SJSA1 (cell line): ENCODE results near the gene TNFAIP8L3. TPM values are rescaled to one million over a fixed set of nuclear protein-coding genes. Genes with fewer than 3 reads are reported as not detected.

ENCODE experiments used
- DNase-seq, 2 experiments: peaks; one replicate each; pipeline ENCODE4 v3.0.0-alpha.2; 2015 to 2020; ENCODE audit warnings: low spot score in 2 of 2, low read depth in 1 of 2
- H3K27ac ChIP-seq: fragments of 250-450 bp; sonication (Bioruptor Pico); 2 replicates; pipeline ENCODE4 v1.5.1; 2020; ENCODE audit warnings: mild to moderate bottlenecking, moderate library complexity
- H3K27me3 ChIP-seq: fragments of 250-450 bp; sonication (Bioruptor Pico); replicated peaks from 2 replicates; pipeline ENCODE4 v1.5.1; 2020; ENCODE audit warnings: mild to moderate bottlenecking, moderate library complexity
- H3K36me3 ChIP-seq: fragments of 250-450 bp; sonication (Bioruptor Pico); 2 replicates; pipeline ENCODE4 v1.5.1; 2020; ENCODE audit warnings: mild to moderate bottlenecking
- H3K4me1 ChIP-seq: fragments of 250-450 bp; sonication (Bioruptor Pico); replicated peaks from 2 replicates; pipeline ENCODE4 v1.6.1; 2021; ENCODE audit warnings: mild to moderate bottlenecking
- H3K4me3 ChIP-seq: fragments of 250-450 bp; sonication (Bioruptor Pico); 2 replicates; pipeline ENCODE4 v1.5.1; 2020; ENCODE audit warnings: mild to moderate bottlenecking
- H3K9me3 ChIP-seq: fragments of 250-450 bp; sonication (Bioruptor Pico); replicated peaks from 2 replicates; pipeline ENCODE4 v1.5.1; 2020; ENCODE audit warnings: mild to moderate bottlenecking
- total RNA-seq: library from RNA; depleted of rRNA; stranded (reverse); fragments of >200 nt; shearing (Covaris generic); gene quantifications from 2 replicates; pipeline ENCODE4 v1.2.3, GENCODE V29; 2014

TNFAIP8L3 gene
- total RNA-seq, 1 experiment from 2014 or later, result not detected

GRCh38 chr15:51106481-51106880 lies 11.8 kb upstream of the TNFAIP8L3 start:
- Histone ChIP-seq H3K4me3 (no peak overlapping the region), H3K36me3 (no peaks in the 10 kb centered on the region), H3K9me3 (no peaks in the 10 kb centered on the region), H3K4me1 (no peaks in the 10 kb centered on the region), H3K27ac (no peak overlapping the region), H3K27me3 (no peaks in the 10 kb centered on the region)
- DNase-seq, result no peak

DNA sequence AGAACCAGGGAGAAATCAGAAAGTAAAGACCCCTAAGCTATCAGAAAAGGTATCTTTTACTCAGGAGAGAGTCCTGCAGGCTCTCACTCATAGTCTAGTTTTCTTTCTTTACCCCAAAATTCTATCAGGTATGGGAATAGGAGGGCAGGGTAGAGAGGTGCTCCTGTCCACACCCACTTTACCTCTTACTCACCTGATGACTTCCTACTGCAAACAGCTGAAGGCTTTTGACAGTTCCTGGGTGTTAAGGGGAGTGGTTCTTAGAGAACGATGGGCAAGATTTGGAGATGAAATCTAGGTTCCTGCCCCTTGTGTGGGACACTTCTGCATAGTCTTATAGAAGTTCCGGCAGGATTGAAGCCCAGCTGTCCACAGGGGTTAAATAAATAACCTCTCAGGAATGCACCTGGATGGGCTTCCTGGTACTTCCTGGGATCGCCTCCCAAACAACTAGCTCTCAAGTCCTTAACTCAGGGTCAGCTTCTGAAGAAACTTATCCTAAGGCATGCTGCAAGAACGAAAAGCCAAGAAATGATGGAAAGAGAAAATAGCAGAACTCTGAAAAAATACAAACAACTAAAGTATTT lies 10.8 kb upstream of the TNFAIP8L3 start:
- DNase-seq, result no peak
- H3K4me3 ChIP-seq, result no peak overlapping the region
- no peaks in the 10 kb centered on the region for H3K4me1 ChIP-seq
- H3K9me3 ChIP-seq, result no peaks in the 10 kb centered on the region
- no peaks in the 10 kb centered on the region for H3K27me3 ChIP-seq
- no peak overlapping the region for H3K27ac ChIP-seq
- H3K36me3 ChIP-seq, result no peaks in the 10 kb centered on the region

DNA sequence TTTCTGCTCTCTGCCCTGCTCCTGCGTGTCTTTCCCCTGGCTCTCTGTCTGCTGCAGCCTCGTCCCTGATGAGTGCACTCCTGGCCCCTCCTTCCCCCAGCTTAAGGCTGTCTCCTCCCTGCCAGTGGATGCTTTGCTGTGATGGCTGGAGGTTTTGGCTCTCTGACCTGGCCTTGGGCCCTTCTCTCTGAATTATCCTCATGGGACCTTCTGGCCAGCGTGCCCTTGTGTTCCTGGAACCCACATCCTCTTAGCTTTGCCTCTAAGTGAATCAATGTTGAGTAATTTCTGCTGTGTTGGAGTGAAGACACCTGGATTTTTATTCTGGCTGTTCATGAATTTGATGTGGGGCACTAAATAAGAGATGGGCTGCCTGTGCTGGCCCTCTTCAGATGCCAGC lies 9.8 kb upstream of the TNFAIP8L3 start:
- no peak overlapping the region for H3K4me3 ChIP-seq
- H3K27ac ChIP-seq, result no peak overlapping the region
- no peaks in the 10 kb centered on the region for H3K9me3 ChIP-seq
- no peaks in the 10 kb centered on the region for H3K4me1 ChIP-seq
- H3K27me3 ChIP-seq, result no peaks in the 10 kb centered on the region
- no peaks in the 10 kb centered on the region for H3K36me3 ChIP-seq
- DNase-seq, result no peak

DNA sequence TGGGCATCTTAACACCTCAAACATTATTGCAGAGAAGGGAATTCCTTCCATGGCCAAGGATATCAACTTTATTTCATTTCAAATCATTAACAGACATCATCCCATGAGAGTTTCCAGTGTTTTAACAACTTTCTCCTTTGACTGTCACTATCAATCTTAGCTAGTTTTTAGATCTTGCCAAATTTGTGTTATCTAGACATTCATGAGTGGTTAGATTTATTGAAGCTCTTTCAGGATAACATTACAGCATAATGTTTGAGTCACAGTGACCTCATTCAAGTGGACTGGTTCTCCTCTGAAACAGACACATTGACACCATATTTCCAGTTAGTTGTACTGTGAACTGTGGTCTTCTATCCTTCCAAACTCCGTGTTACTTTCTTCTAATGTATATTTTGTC lies 8.6 kb upstream of the TNFAIP8L3 start:
- Histone ChIP-seq H3K27me3 (0 out of 2 replicates have a peak, but pooled peaks cover 5% of the 10 kb centered on the region), H3K4me3 (no peak overlapping the region), H3K36me3 (no peaks in the 10 kb centered on the region), H3K9me3 (no peaks in the 10 kb centered on the region), H3K27ac (no peak overlapping the region), H3K4me1 (no peaks in the 10 kb centered on the region)
- no peak for DNase-seq

GRCh38 chr15:51100785-51101489 lies 6.2 kb upstream of the TNFAIP8L3 start:
- Histone ChIP-seq H3K4me3 (no peak overlapping the region), H3K9me3 (no peaks in the 10 kb centered on the region), H3K27ac (no peak overlapping the region), H3K36me3 (no peaks in the 10 kb centered on the region), H3K4me1 (0 out of 2 replicates have a peak, but pooled peaks cover 3% of the 10 kb centered on the region), H3K27me3 (peaks cover 10% of the 10 kb centered on the region)
- DNase-seq, result no peak

- H3K27me3 ChIP-seq, result peaks cover 20% of the 10 kb centered on the region
- no peaks in the 10 kb centered on the region for H3K9me3 ChIP-seq
- peaks cover 6% of the 10 kb centered on the region for H3K4me1 ChIP-seq
- H3K27ac ChIP-seq, result no peak overlapping the region
- H3K36me3 ChIP-seq, result no peaks in the 10 kb centered on the region
- DNase-seq, result no peak
- H3K4me3 ChIP-seq, result no peak overlapping the region
Measured at GRCh38 chr15:51099185-51099584, 4.5 kb upstream of the TNFAIP8L3 start.

- peaks cover 29% of the 10 kb centered on the region for H3K27me3 ChIP-seq
- no peaks in the 10 kb centered on the region for H3K9me3 ChIP-seq
- peaks cover 10% of the 10 kb centered on the region for H3K4me1 ChIP-seq
- no peak overlapping the region for H3K4me3 ChIP-seq
- H3K36me3 ChIP-seq, result no peaks in the 10 kb centered on the region
- H3K27ac ChIP-seq, result no peak overlapping the region
- DNase-seq, result no peak
Measured at GRCh38 chr15:51098331-51098619, 3.6 kb upstream of the TNFAIP8L3 start.

DNA sequence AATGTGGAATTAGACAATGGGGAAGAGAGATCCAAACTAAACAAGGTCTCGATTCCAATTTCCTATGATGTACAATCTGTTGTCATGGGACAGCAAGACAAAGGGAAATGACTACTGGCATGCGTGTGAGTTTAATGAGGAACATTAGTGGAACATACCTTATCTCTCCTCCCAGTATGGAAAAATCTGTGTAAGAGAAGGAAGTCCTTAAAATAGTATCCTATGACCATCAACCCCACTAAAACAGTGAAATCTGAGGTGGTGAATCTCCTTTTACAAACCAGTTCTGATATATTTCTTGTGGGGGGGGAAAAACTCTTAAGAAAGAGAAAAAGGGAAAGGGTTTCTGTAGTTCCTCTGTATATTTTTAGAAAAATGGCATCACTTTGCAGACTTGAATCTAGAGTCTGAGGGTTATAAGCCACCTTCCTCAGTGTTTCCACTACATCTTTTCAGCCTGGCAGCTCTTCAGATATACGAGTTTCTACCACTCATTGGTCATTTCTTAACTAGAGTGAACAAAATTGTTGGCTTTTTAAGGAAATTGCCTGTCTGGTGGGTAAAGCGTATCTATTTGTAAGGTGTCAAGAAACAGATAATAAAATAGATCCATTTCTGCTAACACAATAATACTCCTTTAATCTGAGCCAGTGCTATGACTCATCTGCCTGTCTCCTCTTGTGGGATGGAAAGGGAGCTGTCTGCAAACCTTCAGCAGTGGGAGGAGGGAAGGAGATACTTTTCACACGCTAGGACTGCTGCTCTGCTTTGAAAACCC lies 3.0 kb upstream of the TNFAIP8L3 start:
- Histone ChIP-seq H3K36me3 (no peaks in the 10 kb centered on the region), H3K9me3 (no peaks in the 10 kb centered on the region), H3K4me1 (peaks cover 10% of the 10 kb centered on the region), H3K27me3 (peaks cover 35% of the 10 kb centered on the region), H3K4me3 (no peak overlapping the region), H3K27ac (no peak overlapping the region)
- DNase-seq, result peak in 1 of 2 experiments; percentile 15

DNA sequence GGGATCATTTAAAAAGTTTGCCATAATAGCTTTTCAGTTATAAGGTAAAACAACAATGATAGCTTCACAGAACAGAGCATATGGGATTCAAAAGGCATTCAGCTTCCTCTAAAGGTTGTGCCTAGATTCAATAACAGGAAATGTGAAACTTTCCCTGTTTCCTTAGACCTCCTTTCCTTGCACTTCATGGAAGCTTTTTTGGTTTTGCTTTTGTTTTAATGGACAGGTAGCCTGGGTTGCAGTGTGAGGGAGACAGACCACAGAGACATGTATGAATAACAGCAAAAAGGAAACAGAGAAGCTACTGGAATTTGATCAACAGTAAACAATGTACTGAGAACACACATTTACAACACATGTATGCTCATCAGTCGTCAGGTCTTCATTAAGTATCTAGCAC lies 2.3 kb upstream of the TNFAIP8L3 start:
- H3K4me1 ChIP-seq, result peaks cover 10% of the 10 kb centered on the region
- DNase-seq, result no peak
- no peaks in the 10 kb centered on the region for H3K9me3 ChIP-seq
- no peaks in the 10 kb centered on the region for H3K36me3 ChIP-seq
- H3K27ac ChIP-seq, result no peak overlapping the region
- peaks cover 42% of the 10 kb centered on the region for H3K27me3 ChIP-seq
- no peak overlapping the region for H3K4me3 ChIP-seq

- no peak for DNase-seq
- H3K4me3 ChIP-seq, result no peak overlapping the region
- peaks cover 50% of the 10 kb centered on the region for H3K27me3 ChIP-seq
- no peaks in the 10 kb centered on the region for H3K9me3 ChIP-seq
- no peak overlapping the region for H3K27ac ChIP-seq
- H3K36me3 ChIP-seq, result no peaks in the 10 kb centered on the region
- peaks cover 10% of the 10 kb centered on the region for H3K4me1 ChIP-seq
Measured at GRCh38 chr15:51095681-51096331, 1.1 kb upstream of the TNFAIP8L3 start.

DNA sequence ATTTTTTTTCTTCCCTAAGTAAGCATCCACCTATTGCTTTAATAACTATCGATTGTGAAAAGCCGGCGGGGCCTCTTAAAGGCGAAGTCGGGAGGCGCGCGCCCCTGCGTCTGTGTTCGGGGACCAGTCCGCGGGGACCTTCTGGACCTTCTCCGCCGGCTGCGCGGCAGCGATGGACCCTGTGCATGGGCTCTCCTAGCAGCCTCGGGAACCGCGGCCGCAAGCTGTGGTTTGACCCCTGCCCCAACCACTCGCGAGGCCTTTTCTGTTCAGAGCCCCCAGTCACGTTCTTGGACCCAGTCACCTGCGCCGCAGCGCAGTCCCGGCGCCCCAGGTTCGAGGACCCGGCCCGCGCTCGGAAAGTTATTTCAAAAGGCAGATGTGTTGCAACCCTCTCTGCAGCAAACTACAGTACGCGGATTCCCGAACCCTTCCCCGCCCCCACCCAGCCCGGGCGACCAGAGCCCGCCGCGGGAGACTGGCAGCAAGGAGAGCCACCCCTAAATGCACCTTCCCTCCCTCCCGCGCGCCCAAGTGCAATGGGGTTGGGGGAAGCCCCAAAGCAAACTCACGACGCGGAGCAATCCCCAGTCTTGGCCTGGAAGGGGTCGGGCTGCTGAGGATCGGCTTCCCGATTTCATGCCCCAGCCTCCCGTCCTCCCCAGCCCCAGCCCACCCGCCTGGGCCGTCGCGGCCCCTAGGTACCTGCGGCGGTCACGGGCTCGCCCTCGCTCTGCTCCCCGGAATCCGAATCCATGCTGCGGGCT lies 684 bp downstream of the TNFAIP8L3 start:
- Histone ChIP-seq H3K4me3 (peak overlapping the region; percentile 24), H3K4me1 (peaks cover 10% of the 10 kb centered on the region), H3K27ac (no peak overlapping the region), H3K9me3 (no peaks in the 10 kb centered on the region), H3K36me3 (no peaks in the 10 kb centered on the region), H3K27me3 (peaks cover 50% of the 10 kb centered on the region)
- no peak for DNase-seq

DNA sequence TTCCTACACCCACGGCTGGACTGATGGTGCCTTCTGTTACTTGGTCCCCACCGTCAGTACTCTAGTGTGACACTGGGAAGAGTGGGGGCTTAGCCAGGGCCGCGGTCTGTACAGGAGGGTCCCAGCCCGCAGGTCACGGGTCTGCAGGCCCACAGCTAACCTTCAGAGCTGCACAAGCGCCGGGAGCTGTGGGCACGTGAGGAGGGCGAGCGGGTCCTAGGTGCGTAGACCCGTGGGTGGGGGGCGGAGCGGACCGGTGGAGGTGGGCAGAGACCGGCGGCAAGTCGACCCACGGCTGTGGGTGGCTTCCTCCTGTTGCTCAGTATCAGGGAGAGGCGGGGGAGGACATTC lies 1.2 kb downstream of the TNFAIP8L3 start:
- Histone ChIP-seq H3K27me3 (peaks cover 45% of the 10 kb centered on the region), H3K4me1 (peaks cover 10% of the 10 kb centered on the region), H3K27ac (no peak overlapping the region), H3K4me3 (no peak overlapping the region), H3K36me3 (no peaks in the 10 kb centered on the region), H3K9me3 (no peaks in the 10 kb centered on the region)
- no peak for DNase-seq

- Histone ChIP-seq H3K36me3 (no peaks in the 10 kb centered on the region), H3K9me3 (no peaks in the 10 kb centered on the region), H3K4me1 (peaks cover 6% of the 10 kb centered on the region), H3K4me3 (no peak overlapping the region), H3K27ac (no peak overlapping the region), H3K27me3 (peaks cover 50% of the 10 kb centered on the region)
- DNase-seq, result no peak
Measured at GRCh38 chr15:51092480-51093040, 2.1 kb downstream of the TNFAIP8L3 start.
